Measurements from ENCODE around the gene N4BP2.

DNA sequence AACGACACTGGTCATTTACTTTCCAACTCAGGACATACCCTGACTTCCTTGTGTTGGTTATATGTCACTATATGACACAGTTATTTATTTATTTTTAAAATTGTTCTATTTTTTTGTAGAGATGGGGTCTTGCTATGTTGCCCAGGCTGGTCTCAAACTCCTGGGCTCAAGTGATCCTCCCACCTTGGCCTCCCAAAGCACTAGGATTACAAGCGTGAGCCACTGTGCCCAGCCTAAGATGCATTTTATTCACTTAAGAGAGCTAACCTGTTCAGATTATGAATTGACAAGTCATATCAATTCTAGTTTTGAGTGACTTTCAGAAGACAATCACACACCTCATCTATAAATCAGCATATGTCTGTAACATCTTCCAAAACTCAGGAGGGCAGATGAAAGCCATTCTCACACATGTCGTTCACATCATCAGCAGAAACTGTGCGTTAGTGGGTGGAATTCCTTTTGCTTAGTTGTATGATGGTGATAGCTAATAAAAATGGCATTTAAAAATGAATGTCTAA is 130.8 kb downstream of the N4BP2 start:
- TF ChIP-seq, protein P1, sequence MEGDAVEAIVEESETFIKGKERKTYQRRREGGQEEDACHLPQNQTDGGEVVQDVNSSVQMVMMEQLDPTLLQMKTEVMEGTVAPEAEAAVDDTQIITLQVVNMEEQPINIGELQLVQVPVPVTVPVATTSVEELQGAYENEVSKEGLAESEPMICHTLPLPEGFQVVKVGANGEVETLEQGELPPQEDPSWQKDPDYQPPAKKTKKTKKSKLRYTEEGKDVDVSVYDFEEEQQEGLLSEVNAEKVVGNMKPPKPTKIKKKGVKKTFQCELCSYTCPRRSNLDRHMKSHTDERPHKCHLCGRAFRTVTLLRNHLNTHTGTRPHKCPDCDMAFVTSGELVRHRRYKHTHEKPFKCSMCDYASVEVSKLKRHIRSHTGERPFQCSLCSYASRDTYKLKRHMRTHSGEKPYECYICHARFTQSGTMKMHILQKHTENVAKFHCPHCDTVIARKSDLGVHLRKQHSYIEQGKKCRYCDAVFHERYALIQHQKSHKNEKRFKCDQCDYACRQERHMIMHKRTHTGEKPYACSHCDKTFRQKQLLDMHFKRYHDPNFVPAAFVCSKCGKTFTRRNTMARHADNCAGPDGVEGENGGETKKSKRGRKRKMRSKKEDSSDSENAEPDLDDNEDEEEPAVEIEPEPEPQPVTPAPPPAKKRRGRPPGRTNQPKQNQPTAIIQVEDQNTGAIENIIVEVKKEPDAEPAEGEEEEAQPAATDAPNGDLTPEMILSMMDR (IDR thresholded peaks at IDR 0.05), result no peak
- no peak for TF ChIP-seq JUN (CRISPR knock-in tag; IDR thresholded peaks at IDR 0.05)

Data from WTC11 (cell line).